Kidney (tissue), 14 donors: ENCODE results near the gene NBEA. TPM values are rescaled to one million over a fixed set of nuclear protein-coding genes. Genes with fewer than 3 reads are reported as not detected.
A peak's percentile ranks its signal among the peaks of the same experiment; 100 is the strongest.
"Not testable (repeated sequence)": the region's sequence is repeated elsewhere in the genome, so short reads cannot be mapped to it uniquely, and the experiment has no call there.

Source experiments
- DNase-seq, 5 donors: peaks; one replicate each; pipeline ENCODE4 v3.0.0-alpha.2; 2013 to 2020
- FAIRE-seq: peaks from 2 replicates; lab custom pipeline; 2012; peaks lifted over from hg19 to GRCh38; lab: Jason Lieb, UNC
- H3K27ac ChIP-seq, 2 donors: one replicate each; pipeline ENCODE4 v1.7.0; 2013; ENCODE audit warnings: low read depth in 2 of 2, low read length in 2 of 2, inconsistent platforms in 1 of 2
- H3K27me3 ChIP-seq: one replicate; pipeline ENCODE4 v1.7.1; 2013; ENCODE audit warnings: low read length, inconsistent platforms; ENCODE audit not compliant: control insufficient read depth, insufficient read depth
- H3K36me3 ChIP-seq, 3 donors: one replicate each; pipeline versions ENCODE4 v1.7.0 to v1.7.1; 2013; ENCODE audit warnings: low read length in 3 of 3, control low read depth in 1 of 3, inconsistent platforms in 1 of 3; ENCODE audit not compliant: insufficient read depth in 3 of 3, control insufficient read depth in 2 of 3
- H3K4me1 ChIP-seq, 3 donors: one replicate each; pipeline versions ENCODE4 v1.7.0 to v1.7.1; 2013; ENCODE audit warnings: low read length in 3 of 3, inconsistent platforms in 1 of 3, low read depth in 1 of 3; ENCODE audit not compliant: control insufficient read depth in 2 of 3, insufficient read depth in 2 of 3
- H3K4me3 ChIP-seq, 3 donors: one replicate each; pipeline versions ENCODE4 v1.7.0 to v1.8.1; 2013; ENCODE audit warnings: low read length in 3 of 3, control low read depth in 1 of 3, inconsistent platforms in 1 of 3
- H3K9ac ChIP-seq, 3 donors: one replicate each; pipeline versions ENCODE4 v1.7.0 to v1.7.1; 2013; ENCODE audit warnings: low read length in 3 of 3, control low read depth in 1 of 3, inconsistent platforms in 1 of 3
- H3K9me3 ChIP-seq, 3 donors: one replicate each; pipeline versions ENCODE4 v1.7.0 to v1.7.1; 2013; ENCODE audit warnings: low read length in 3 of 3, control low read depth in 1 of 3, inconsistent platforms in 1 of 3; ENCODE audit not compliant: control insufficient read depth in 2 of 3, insufficient read depth in 1 of 3
- intact Hi-C: fragments of 100-400 bp; cut with DNase I; formaldehyde crosslinking; loops from one replicate; pipeline ENCODE4 v1.11.1; 2022
- polyA plus RNA-seq: library from polyadenylated mRNA; stranded (reverse); fragments of 350-450 nt; fragmentation: Illumina TruSeq; extraction: RNeasy Lipid Tissue Mini Kit (QIAGEN cat#74804); gene quantifications from one replicate; pipeline ENCODE4 v1.2.3, GENCODE V29; 2014; ENCODE audit warnings: low read depth, low replicate concordance; ENCODE audit not compliant: insufficient read depth
- total RNA-seq: library from RNA; stranded (reverse); fragmentation: NEBNext Ultra II Directional; extraction: Animal tissue kit (Norgen Biotek cat#: 25700); gene quantifications from one replicate; pipeline ENCODE4 v1.2.1, GENCODE V29; 2021
- TF ChIP-seq, protein P1 (sequence below): IDR thresholded peaks from 3 replicates; pipeline ENCODE4 v1.5.1; 2012; ENCODE audit warnings: mild to moderate bottlenecking, moderate library complexity, borderline replicate concordance; ENCODE audit not compliant: insufficient read depth; ENCODE audit errors: extremely low read depth
- donor health status: control.
- donor health status: control.
- donor health status: control.
- donor health status: control.
- donor health status: control.
- donor health status: DM: yes; HTN: yes; CAD: no.
- donor health status: Normal renal cell carcinoma (clear cell type).

The NBEA gene
- total and polyA plus RNA-seq, 2 donors from 2014 or later, result 4.7 to 14.6 TPM

DNA sequence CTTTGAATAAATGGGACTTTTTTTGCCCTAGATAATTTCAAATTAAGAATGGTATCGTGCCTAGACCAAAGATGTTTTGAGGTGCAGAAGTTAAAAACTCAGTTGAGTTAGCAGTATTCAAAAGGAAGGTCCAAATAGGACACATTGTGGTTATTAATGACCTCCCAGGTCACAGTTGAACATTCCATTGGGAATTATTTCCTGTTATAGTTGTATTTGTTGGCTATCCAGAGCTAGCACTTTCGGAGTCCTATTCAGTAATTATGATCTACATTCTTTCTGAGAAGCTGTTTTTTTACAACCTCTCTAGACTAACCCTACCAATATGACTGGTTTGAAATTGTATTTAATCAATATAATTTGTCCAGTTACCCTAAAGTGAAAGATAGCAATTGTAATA lies 450.7 kb downstream of the NBEA start:
- DNase-seq (peak in 1 of 5 donors; percentile 31), FAIRE-seq (no peak)
- Histone ChIP-seq H3K9me3 (no peaks in the 10 kb centered on the region), H3K27me3 (no peaks in the 10 kb centered on the region), H3K27ac (no peak overlapping the region), H3K36me3 (no peaks in the 10 kb centered on the region), H3K4me1 (no peaks in the 10 kb centered on the region), H3K9ac (no peak overlapping the region), H3K4me3 (no peak overlapping the region)
- intact Hi-C loops, result no loop called here
- TF ChIP-seq, protein P1, sequence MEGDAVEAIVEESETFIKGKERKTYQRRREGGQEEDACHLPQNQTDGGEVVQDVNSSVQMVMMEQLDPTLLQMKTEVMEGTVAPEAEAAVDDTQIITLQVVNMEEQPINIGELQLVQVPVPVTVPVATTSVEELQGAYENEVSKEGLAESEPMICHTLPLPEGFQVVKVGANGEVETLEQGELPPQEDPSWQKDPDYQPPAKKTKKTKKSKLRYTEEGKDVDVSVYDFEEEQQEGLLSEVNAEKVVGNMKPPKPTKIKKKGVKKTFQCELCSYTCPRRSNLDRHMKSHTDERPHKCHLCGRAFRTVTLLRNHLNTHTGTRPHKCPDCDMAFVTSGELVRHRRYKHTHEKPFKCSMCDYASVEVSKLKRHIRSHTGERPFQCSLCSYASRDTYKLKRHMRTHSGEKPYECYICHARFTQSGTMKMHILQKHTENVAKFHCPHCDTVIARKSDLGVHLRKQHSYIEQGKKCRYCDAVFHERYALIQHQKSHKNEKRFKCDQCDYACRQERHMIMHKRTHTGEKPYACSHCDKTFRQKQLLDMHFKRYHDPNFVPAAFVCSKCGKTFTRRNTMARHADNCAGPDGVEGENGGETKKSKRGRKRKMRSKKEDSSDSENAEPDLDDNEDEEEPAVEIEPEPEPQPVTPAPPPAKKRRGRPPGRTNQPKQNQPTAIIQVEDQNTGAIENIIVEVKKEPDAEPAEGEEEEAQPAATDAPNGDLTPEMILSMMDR, result no peak

DNA sequence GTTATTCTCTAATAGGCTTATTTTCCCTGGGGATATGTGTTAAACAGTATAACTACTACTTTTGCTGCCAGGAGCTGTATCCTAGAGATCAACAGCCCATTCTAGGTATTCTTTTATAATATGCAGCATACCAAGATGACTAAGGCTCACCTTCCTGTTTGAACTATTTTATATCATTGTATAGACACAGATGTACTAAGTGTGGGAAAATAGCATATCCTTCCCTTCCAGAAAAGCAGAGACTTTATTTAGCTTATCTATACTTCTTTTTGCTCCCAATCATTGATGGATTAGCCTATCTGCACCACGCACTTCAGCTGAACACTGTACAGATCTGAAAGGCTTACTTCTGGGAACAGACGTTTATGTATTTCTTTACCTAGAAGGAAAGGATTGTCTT lies 451.8 kb downstream of the NBEA start:
- TF ChIP-seq, protein P1, result no peak

DNA sequence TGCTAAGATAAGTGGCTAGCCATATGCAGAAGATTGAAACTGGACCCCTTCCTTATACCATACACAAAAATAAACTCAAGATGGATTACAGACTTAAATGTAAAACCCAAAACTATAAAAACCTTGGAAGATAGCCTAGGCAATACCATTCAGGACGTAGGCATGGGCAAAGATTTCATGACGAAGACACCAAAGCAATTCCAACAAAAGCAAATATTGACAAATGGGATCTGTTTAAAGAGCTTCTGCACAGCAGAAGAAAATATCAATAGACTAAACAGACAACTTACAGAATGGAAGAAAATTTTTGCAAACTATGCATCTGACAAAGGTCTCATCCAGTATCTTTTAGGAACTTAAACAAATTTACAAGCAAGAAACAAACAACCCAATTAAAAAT lies 466.2 kb downstream of the NBEA start:
- H3K9ac ChIP-seq, H3K36me3 ChIP-seq, H3K9me3 ChIP-seq, FAIRE-seq, H3K27ac ChIP-seq, intact Hi-C loops, H3K4me3 ChIP-seq, H3K4me1 ChIP-seq, H3K27me3 ChIP-seq, DNase-seq: not testable (repeated sequence)

More for the DNA sequence above, 451.8 kb downstream of the NBEA start:
- Histone ChIP-seq H3K4me3 (no peak overlapping the region), H3K4me1 (no peaks in the 10 kb centered on the region), H3K36me3 (no peaks in the 10 kb centered on the region), H3K9me3 (no peaks in the 10 kb centered on the region), H3K9ac (no peak overlapping the region), H3K27me3 (no peaks in the 10 kb centered on the region), H3K27ac (no peak overlapping the region)
- DNase-seq (no peak), FAIRE-seq (no peak)
- intact Hi-C loops, result no loop called here

DNA sequence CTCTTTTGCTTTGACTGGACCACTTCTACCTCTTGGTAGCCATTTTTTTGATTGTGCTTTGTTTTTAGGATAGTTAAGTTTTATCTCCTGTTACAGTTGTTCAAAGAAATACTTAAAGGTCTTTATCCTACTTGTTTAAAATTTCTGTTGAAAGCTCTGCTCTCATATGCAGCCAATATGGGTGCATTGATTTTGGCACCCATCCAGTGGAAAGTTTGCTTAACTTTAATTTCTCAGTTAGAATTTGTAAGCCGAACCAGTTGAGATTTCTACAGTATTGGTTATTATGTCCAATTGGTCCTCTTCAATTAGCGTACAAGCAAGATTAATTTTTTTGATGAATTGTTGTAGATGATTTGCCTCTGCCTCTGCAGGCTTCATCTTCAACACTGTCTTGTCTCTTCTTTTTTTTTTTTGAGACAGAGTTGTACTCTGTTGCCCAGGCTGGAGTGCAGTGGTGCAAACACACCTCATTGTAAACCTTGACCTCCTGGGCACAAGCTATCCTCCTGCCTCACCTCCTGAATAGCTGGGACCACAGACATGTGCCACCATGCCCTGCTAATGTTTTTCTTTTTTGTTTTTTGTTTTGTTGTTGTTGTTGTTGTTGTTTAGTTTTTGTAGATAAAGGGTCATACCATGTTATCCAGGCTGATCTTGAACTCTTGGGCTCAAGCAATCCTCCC lies 469.1 kb downstream of the NBEA start:
- intact Hi-C loops, result no loop called here
- H3K4me1 ChIP-seq, result no peaks in the 10 kb centered on the region
- H3K27ac ChIP-seq, result no peak overlapping the region
- no peaks in the 10 kb centered on the region for H3K36me3 ChIP-seq
- no peak overlapping the region for H3K4me3 ChIP-seq
- DNase-seq (no peak), FAIRE-seq (no peak)
- H3K27me3 ChIP-seq, result no peaks in the 10 kb centered on the region
- H3K9ac ChIP-seq, result no peak overlapping the region
- H3K9me3 ChIP-seq, result no peaks in the 10 kb centered on the region
- TF ChIP-seq, protein P1, result no peak
